Sigmoid colon (tissue), 7 donors: ENCODE results near the gene CALML3. TPM values are rescaled to one million over a fixed set of nuclear protein-coding genes. Genes with fewer than 3 reads are reported as not detected.

Experiments used
- DNase-seq: peaks from one replicate; pipeline ENCODE4 v3.0.0-alpha.2; 2019
- H3K27ac ChIP-seq, 4 donors: fragments of 200-600 bp; sonication (generic); one replicate each; pipeline ENCODE4 v1.5.1; 2016 to 2019; ENCODE audit warnings: mild to moderate bottlenecking in 1 of 4
- H3K27me3 ChIP-seq, 3 donors: fragments of 200-600 bp; sonication (generic); one replicate each; pipeline ENCODE4 v1.5.1; 2019; ENCODE audit warnings: mild to moderate bottlenecking in 1 of 3
- H3K36me3 ChIP-seq, 4 donors: fragments of 200-600 bp; sonication (generic); one replicate each; pipeline ENCODE4 v1.5.1; 2016 to 2019
- H3K4me1 ChIP-seq, 4 donors: fragments of 200-600 bp; sonication (generic); one replicate each; pipeline ENCODE4 v1.5.1; 2017 to 2019
- H3K4me3 ChIP-seq, 4 donors: fragments of 200-600 bp; sonication (generic); one replicate each; pipeline ENCODE4 v1.5.1; 2017 to 2019; ENCODE audit warnings: mild to moderate bottlenecking in 2 of 4, moderate library complexity in 1 of 4
- H3K9me3 ChIP-seq, 4 donors: fragments of 200-600 bp in 3 of 4; sonication (generic) in 3 of 4; one replicate each; pipeline versions ENCODE4 v1.5.1 to v1.6.1; 2013 to 2019
- CTCF ChIP-seq, 4 experiments: fragments of 450-650 bp in 3 of 4; fragments of 200-600 bp in 1 of 4; IDR thresholded peaks; one replicate each; pipeline ENCODE4 v1.5.1; 2016 to 2019; ENCODE audit warnings: antibody characterized with exemption in 4 of 4, mild to moderate bottlenecking in 3 of 4, moderate library complexity in 2 of 4
- EP300 ChIP-seq, 4 donors: sonication (generic); formaldehyde crosslinking; IDR thresholded peaks; one replicate each; pipeline ENCODE4 v1.6.1; 2017; ENCODE audit warnings: antibody characterized with exemption in 4 of 4
- POLR2A ChIP-seq, 2 donors: fragments of 450-650 bp; IDR thresholded peaks; one replicate each; pipeline ENCODE4 v1.6.1; 2016; ENCODE audit warnings: antibody characterized with exemption in 2 of 2, mild to moderate bottlenecking in 2 of 2, moderate library complexity in 2 of 2
- POLR2AphosphoS5 ChIP-seq, 4 donors: sonication (generic); formaldehyde crosslinking; IDR thresholded peaks; one replicate each; pipeline ENCODE4 v1.6.1; 2017; ENCODE audit warnings: antibody characterized with exemption in 4 of 4
- WGBS, 2 donors: extraction: QIAGEN DNeasy Blood & Tissue Kit; methylation state at CpG; one replicate each; pipeline ENCODE4 v1.1.7; 2013; 5-methylcytosine and 5-hydroxymethylcytosine counted together
- intact Hi-C: fragments of 100-400 bp; cut with DNase I; formaldehyde crosslinking; loops from one replicate; pipeline ENCODE4 v1.15.1; 2023
- polyA plus RNA-seq, 3 donors: library from polyadenylated mRNA; stranded (reverse); fragments of 200-250 nt; gene quantifications; one replicate each; pipeline ENCODE4 v1.2.3, GENCODE V29; 2013
- total RNA-seq, 4 donors: library from RNA; depleted of rRNA; stranded (reverse); fragments of >200 nt; gene quantifications; one replicate each; pipeline ENCODE4 v1.1.0, GENCODE V29; 2016
- donor health status: healthy with polysubstance abuse.
- donor health status: Bipolar disorder and iron deficiency.
- donor health status: healthy.

CALML3 gene
- total and polyA plus RNA-seq, 7 donors, result 0.15 TPM; not detected in 6

- intact Hi-C loops, result no loop called here
- 87 to 91% methylated on average over 8 of the region's 8 CpGs for WGBS, 2 donors
- Histone ChIP-seq H3K27me3 (no peaks in the 10 kb centered on the region), H3K36me3 (no peaks in the 10 kb centered on the region), H3K4me1 (no peaks in the 10 kb centered on the region), H3K27ac (no peak overlapping the region), H3K9me3 (peaks cover 0 to 4% (median 2%) of the 10 kb centered on the region in 4 donors), H3K4me3 (no peak overlapping the region)
- DNase-seq, result peak; percentile 22
- TF ChIP-seq POLR2A (IDR thresholded peaks at IDR 0.05), result no peak
- no peak for TF ChIP-seq CTCF (IDR thresholded peaks at IDR 0.05)
- TF ChIP-seq POLR2AphosphoS5 (IDR thresholded peaks at IDR 0.05), result no peak
- TF ChIP-seq EP300 (IDR thresholded peaks at IDR 0.05), result no peak
These were observed 30.1 kb upstream of the CALML3 start for GRCh38 chr10:5494611-5495010.

GRCh38 chr10:5496261-5497250, 28.2 kb upstream of the CALML3 start:
- H3K36me3 ChIP-seq, result no peaks in the 10 kb centered on the region
- peak; percentile 62 for DNase-seq
- H3K27ac ChIP-seq, result no peak overlapping the region
- no peaks in the 10 kb centered on the region for H3K27me3 ChIP-seq
- H3K9me3 ChIP-seq, result peaks cover 0 to 4% (median 2%) of the 10 kb centered on the region in 4 donors
- H3K4me3 ChIP-seq, result no peak overlapping the region
- 81 to 89% methylated on average over 25 of the region's 25 CpGs for WGBS, 2 donors
- no peak for TF ChIP-seq EP300 (IDR thresholded peaks at IDR 0.05)
- no peak for TF ChIP-seq POLR2A (IDR thresholded peaks at IDR 0.05)
- no peak for TF ChIP-seq CTCF (IDR thresholded peaks at IDR 0.05)
- TF ChIP-seq POLR2AphosphoS5 (IDR thresholded peaks at IDR 0.05), result no peak
- H3K4me1 ChIP-seq, result no peaks in the 10 kb centered on the region
- intact Hi-C loops, result no loop called here

GRCh38 chr10:5497289-5497688, 27.5 kb upstream of the CALML3 start:
- Histone ChIP-seq H3K4me3 (no peak overlapping the region), H3K36me3 (no peaks in the 10 kb centered on the region), H3K27me3 (no peaks in the 10 kb centered on the region), H3K4me1 (no peaks in the 10 kb centered on the region), H3K27ac (no peak overlapping the region), H3K9me3 (peaks cover 0 to 4% (median 1%) of the 10 kb centered on the region in 4 donors)
- WGBS, 2 donors, result 87 to 92% methylated on average over 6 of the region's 6 CpGs
- intact Hi-C loops, result no loop called here
- DNase-seq, result no peak
- TF ChIP-seq POLR2AphosphoS5 (IDR thresholded peaks at IDR 0.05) (no peak), EP300 (IDR thresholded peaks at IDR 0.05) (no peak), POLR2A (IDR thresholded peaks at IDR 0.05) (no peak)

- Histone ChIP-seq H3K36me3 (no peaks in the 10 kb centered on the region), H3K4me3 (no peak overlapping the region), H3K9me3 (no peaks in the 10 kb centered on the region), H3K27me3 (no peaks in the 10 kb centered on the region), H3K4me1 (no peaks in the 10 kb centered on the region), H3K27ac (no peak overlapping the region)
- intact Hi-C loops, result no loop called here
- no peak for TF ChIP-seq POLR2AphosphoS5 (IDR thresholded peaks at IDR 0.05)
- TF ChIP-seq EP300 (IDR thresholded peaks at IDR 0.05), result no peak
- TF ChIP-seq CTCF (IDR thresholded peaks at IDR 0.05), result no peak
- TF ChIP-seq POLR2A (IDR thresholded peaks at IDR 0.05), result no peak
- DNase-seq, result peak; percentile 36
- 93% methylated on average over 19 of the region's 19 CpGs for WGBS, 2 donors
These were observed 26.6 kb upstream of the CALML3 start for GRCh38 chr10:5497948-5498730.
